Endometrial microvascular endothelial cells (primary cell): ENCODE results near the gene CCDC182. TPM values are rescaled to one million over a fixed set of nuclear protein-coding genes. Genes with fewer than 3 reads are reported as not detected.

Experiments used
- in situ Hi-C: cut with HindIII; loops from 2 replicates; pipeline ENCODE4 v1.10.0; 2017; ENCODE audit warnings: low sequenced_read_pairs, low pct_unique_long_range_greater_than_20kb; ENCODE audit errors: inconsistent ontology term
- total RNA-seq: library from RNA; depleted of rRNA; stranded (reverse); fragments of >200 nt; gene quantifications from one replicate; pipeline ENCODE4 v1.2.3, GENCODE V29; 2015; ENCODE audit errors: inconsistent ontology term

Gene CCDC182
- total RNA-seq, 1 donor from 2014 or later = not detected

GRCh38 chr17:57735707-57736106 is 9.4 kb downstream of the CCDC182 start:
- in situ Hi-C loops = no loop called here

DNA sequence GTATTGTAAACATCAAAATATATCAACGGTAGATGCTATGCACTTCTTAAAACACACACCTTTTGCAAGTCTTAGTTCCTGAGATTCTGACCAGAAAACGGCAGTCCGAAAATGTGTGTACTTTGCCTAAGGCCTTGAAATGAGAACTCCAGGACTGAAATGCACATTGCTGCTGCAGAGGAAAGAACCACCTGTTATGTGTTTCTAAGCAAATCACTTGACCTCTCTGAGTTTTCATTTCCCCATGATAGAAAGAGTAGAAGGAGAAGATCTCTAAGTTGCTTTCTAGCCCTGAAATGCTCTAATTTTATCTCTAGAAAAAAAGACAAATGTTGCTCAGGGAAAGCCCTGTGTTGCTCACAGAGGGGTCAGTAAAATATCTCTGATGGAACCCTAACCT is 9.9 kb downstream of the CCDC182 start:
- in situ Hi-C loops = no loop called here

- in situ Hi-C loops = no loop called here
Measured at GRCh38 chr17:57733085-57733484, 12.0 kb downstream of the CCDC182 start.

GRCh38 chr17:57732062-57732461 is 13.0 kb downstream of the CCDC182 start:
- in situ Hi-C loops = no loop called here

DNA sequence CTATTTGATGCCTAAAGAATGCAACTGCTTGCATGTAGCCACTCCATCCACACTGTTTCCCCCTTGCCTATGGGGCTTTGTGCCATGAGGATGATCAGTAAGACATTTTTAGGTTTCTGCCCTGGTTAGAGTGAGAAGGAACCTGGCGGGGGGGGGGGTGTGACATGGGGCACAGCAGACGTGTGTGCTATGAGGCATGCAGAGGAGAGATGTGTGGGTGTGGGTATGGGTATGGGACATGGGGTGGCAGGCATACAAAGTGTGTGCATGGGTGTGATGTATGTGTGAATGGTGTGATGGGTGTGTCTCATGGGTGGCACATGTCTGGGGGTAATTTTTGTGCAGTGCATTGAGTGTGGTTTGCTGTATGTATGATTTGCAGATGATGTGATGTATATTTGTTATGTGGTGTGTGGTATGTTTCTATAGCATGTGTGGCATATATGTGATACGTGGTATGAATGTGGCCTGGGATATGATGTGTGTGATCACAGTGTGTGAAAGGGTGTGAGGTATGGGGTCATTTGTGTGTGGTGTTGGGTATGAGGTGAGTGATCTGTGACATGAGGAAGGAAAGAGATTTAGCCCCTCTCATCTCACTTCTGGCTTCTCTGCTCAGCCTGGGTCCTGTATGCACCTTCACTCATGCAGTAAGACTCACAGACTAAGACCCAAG is 14.9 kb downstream of the CCDC182 start:
- in situ Hi-C loops = no loop called here

DNA sequence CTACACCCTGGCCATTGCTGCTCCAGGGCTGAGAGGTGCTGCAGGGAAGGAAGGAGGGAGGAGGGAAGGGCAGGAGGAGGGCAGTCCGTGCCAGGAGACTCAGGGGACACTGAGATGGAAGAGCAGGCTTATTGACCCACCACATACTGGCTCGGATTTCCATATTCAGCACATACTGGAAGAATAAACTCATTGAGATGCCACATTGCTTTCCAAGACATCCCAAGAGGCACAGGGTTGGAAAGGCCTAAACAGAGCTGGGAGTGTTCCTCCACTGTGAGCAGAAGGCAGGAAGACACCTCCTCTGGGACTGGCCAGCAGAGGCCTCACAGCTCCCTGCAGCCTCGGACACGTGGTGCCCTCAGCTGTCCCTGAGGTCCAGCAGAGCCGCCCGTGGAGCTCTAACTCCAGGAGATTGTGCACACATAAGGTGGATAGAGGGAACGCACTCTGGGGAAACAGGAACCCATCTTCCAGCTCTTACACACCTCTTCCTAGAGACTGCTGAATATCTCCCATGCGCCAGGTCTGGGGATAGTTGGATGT is 17.4 kb downstream of the CCDC182 start:
- in situ Hi-C loops = no loop called here

- in situ Hi-C loops = no loop called here
Measured at GRCh38 chr17:57726838-57727237, 18.3 kb downstream of the CCDC182 start.

DNA sequence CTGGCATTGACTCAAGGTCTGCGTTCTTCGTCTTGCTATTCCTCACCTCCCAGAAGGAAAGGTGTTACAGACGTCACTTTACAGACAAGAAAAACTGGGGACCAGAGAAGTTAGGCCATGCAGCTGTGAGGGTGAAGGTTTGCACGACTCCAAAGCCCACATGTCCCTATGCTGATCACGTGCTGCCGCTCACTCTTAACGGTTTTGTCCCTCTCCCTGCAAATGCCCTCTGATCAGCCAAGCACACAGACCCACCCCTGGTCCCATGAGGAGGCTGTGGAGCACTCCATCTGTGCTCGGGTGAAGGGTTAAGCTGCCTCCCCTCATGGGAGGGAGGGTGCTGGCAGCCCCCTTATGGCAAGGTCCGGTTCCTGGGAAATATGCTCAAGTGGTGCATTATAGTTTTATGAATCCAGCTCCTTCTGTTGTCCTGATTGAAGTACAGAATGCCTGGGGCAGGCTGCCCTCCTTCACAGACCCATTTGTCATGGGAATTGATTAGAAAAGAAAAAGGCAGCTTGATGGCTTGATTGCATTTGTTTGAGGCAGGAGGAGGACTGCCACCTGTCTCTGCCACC is 18.8 kb downstream of the CCDC182 start:
- in situ Hi-C loops = no loop called here

GRCh38 chr17:57724729-57725125 is 20.4 kb downstream of the CCDC182 start:
- in situ Hi-C loops = no loop called here

GRCh38 chr17:57724026-57724728 is 20.9 kb downstream of the CCDC182 start:
- in situ Hi-C loops = no loop called here

- in situ Hi-C loops = no loop called here
Measured at GRCh38 chr17:57723427-57724025, 21.6 kb downstream of the CCDC182 start.

- in situ Hi-C loops = no loop called here
Measured at GRCh38 chr17:57722704-57723043, 22.4 kb downstream of the CCDC182 start.

GRCh38 chr17:57721967-57722703 is 23.0 kb downstream of the CCDC182 start:
- in situ Hi-C loops = no loop called here

DNA sequence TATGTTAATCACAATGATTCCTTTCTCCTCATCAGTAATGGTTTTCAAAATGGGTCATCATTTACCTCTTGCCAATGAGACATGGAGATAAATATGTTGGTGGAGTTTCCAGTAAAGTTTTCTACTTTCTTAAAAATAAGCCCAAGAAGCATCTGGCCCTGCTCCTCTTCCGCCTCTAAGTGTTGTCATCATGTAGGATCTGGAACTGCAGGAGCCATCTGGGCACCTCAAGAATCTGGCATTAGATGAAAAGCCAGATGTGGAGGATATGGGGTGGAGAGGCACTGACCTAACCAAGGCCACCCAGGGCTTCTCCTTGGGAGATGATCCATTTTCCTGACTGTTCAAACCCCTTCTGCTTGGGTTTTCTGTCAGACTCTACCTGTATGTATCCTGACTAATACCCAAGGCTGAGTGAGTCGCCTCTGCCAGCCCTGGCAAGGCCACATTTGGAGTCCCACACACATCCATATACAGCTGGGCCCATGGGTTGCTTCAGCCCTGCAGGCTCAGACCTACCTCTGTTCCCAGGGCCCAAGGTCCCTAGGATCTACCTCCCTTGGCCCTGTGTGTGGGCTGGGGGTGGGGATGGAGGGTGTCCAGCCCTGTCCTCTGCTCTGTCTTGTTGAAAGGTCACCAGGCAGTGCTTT is 24.6 kb downstream of the CCDC182 start:
- in situ Hi-C loops = no loop called here

- in situ Hi-C loops = no loop called here
Measured at GRCh38 chr17:57718878-57719277, 26.2 kb downstream of the CCDC182 start.

DNA sequence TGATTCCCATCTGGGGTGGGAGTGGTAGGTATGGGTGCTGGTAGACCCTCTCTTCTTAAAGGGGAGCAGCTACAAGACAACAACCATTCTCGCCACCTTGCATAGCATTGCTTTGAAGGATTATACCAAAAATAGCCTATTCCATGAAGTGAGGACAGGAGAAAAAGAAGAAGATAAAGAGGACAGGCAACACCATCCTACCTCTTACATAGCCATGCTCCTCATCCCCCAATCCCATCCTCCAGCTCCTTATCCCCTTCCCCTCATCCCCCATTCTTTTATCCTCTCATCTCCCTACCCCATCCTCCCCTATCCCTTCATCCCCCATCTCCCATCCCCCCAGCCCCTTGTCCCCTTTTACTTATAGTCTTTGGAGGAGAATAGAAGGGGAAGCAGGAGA is 29.1 kb downstream of the CCDC182 start:
- in situ Hi-C loops = no loop called here

DNA sequence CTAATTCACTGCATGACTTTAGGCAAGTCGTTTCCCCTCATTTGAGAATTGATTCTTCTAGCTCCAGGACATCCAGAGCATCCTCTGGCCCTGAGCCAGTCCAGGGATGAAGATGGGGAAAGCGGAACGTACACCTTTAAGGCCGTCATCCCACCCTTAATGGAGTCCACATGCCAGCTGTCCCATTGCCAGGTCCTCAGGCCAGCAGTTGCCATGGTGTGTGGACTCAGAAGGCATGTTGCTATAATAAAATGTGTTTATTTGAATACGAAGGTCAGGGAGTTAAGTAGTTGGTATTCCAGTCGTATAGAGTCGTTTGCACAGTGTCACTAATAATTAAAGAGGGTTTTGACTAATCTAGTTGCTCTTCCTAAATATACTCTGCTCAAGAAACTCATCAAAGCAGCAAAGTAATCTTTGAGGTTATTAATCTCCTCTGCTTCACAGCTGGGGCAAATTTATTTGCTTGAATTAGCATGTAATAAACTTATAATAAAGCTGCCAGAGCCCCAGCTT is 30.4 kb downstream of the CCDC182 start:
- in situ Hi-C loops = no loop called here

DNA sequence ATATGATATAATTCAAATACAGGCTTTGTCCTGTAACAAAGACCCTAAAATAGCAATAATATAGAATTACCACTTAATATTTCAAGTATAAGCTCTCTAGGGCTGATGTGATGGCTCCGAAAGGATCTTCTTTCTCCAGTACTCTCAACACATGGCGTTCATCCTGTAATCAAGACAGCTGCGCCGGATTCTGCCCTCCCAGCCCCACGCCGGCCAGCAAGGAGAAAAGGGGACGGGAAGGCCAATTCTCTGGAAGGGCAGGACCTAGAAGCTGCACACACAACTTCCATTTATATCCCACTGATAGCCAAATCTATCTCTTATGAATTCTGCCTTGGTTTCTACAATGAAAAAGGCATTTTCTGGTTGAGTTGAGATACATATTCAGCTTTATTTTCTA is 32.0 kb downstream of the CCDC182 start:
- in situ Hi-C loops = no loop called here
